AG09309 (cell line): ENCODE results near the gene VEGFC.

Experiments used
- DNase-seq: peaks from one replicate; pipeline ENCODE4 v3.0.0-alpha.2; 2010; ENCODE audit warnings: low read depth
- H3K4me3 ChIP-seq: 2 replicates; pipeline ENCODE4 v1.5.1; 2011; ENCODE audit warnings: mild to moderate bottlenecking, low read depth, low read length, moderate library complexity; ENCODE audit not compliant: control insufficient read depth
- TF ChIP-seq, protein P1 (sequence below): IDR thresholded peaks from 2 replicates; pipeline ENCODE4 v1.5.1; 2011; ENCODE audit warnings: mild to moderate bottlenecking, low read depth, low read length, inconsistent platforms; ENCODE audit not compliant: insufficient read depth, control insufficient read depth; ENCODE audit errors: missing control alignments

VEGFC gene

DNA sequence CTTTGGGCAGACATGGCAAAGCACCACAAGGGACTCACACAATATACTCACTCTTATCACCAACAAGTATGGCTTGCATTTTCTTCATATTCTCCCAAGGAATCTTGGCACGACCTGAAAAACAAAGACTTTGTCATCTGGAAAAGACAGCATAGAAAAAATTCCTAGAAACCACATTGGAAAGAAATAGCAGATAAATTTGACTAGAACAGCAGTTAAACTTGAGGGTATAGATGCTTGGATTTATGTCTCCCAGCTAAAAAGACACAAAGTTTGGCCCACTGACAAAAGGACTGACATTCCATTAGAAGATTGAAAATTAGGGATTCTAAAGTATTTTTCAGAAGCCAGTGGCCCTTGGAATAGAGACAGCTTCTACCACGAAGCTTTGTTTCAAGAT is 6.9 kb upstream of the VEGFC start:
- TF ChIP-seq, protein P1, sequence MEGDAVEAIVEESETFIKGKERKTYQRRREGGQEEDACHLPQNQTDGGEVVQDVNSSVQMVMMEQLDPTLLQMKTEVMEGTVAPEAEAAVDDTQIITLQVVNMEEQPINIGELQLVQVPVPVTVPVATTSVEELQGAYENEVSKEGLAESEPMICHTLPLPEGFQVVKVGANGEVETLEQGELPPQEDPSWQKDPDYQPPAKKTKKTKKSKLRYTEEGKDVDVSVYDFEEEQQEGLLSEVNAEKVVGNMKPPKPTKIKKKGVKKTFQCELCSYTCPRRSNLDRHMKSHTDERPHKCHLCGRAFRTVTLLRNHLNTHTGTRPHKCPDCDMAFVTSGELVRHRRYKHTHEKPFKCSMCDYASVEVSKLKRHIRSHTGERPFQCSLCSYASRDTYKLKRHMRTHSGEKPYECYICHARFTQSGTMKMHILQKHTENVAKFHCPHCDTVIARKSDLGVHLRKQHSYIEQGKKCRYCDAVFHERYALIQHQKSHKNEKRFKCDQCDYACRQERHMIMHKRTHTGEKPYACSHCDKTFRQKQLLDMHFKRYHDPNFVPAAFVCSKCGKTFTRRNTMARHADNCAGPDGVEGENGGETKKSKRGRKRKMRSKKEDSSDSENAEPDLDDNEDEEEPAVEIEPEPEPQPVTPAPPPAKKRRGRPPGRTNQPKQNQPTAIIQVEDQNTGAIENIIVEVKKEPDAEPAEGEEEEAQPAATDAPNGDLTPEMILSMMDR = no peak
- no peak overlapping the region for H3K4me3 ChIP-seq
- DNase-seq = no peak

- no peak for DNase-seq
- H3K4me3 ChIP-seq = no peak overlapping the region
- TF ChIP-seq, protein P1 = no peak
These were observed 5.8 kb upstream of the VEGFC start for GRCh38 chr4:176798540-176798939.

- H3K4me3 ChIP-seq = no peak overlapping the region
- TF ChIP-seq, protein P1 = no peak
- DNase-seq = no peak
These were observed 2.7 kb upstream of the VEGFC start for GRCh38 chr4:176795441-176795840.

DNA sequence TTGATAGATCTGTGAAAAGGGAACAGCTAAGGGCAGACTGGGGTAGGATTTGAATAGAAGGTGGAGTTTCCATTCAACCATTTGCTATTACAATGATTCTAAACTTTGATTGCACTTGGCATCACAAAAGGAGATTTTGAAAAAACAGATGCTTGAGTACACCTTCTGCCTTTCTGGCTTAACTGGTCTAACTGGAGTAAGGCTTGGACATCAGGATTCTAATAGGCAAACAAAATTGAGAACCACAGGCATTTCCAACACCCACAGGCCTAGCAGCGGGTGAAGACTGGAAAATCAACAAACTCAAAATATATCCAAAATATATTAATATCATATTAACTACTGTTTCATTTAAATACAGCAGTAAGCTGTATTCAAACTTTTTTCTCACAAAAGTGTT is 1.9 kb upstream of the VEGFC start:
- TF ChIP-seq, protein P1 = no peak
- no peak overlapping the region for H3K4me3 ChIP-seq
- DNase-seq = no peak

- TF ChIP-seq, protein P1 = no peak
- H3K4me3 ChIP-seq = no peak overlapping the region; the same call in 1 of the 2 replicates
- DNase-seq = peak; percentile 81
These were observed 1.4 kb upstream of the VEGFC start for GRCh38 chr4:176794151-176794550.

DNA sequence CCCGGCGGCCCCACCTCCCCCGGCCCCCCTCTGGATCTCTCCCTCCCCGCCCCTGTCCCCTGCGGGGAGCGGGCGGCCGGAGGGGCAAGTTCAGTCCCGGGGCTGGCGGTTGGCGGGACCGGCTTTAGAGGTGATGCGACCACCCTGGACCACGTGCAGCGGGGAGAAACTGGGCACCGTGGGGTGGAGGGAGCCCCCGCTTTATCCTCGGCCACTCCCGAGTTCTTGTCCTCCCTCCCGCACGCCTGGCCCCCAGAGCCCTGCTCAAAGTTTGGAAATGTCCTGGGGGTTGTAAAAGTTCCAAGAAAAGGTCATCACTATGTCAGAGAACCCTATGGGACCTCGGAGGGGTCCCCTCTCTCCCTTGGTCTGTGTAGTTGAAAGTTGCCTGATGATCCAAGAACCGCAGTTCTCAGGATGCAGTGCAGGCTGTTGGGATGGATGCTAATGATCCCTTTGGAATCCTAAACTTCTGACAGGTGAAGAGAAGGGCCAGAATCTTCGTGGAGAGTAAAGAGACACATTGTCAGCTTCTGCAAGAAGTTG is 411 bp upstream of the VEGFC start:
- peak overlapping the region; percentile 51 for H3K4me3 ChIP-seq
- TF ChIP-seq, protein P1 = no peak
- DNase-seq = no peak
